OCI-LY7 (cell line): ENCODE data around the gene GRID2IP. TPM values are rescaled to one million over a fixed set of nuclear protein-coding genes. Genes with fewer than 3 reads are reported as not detected.

Experiments
- BruUV-seq: library from RNA; stranded (reverse); fragments of 400-500 nt; replicated peaks from 2 replicates; lab custom pipeline; 2021; lab: Mats Ljungman, UMichigan
- CTCF ChIA-PET: fragments of 300-600 bp; sonication (Branson Sonifier 250); formaldehyde crosslinking; loops from one replicate; lab custom pipeline; 2022; ENCODE audit warnings: antibody characterized with exemption; ENCODE audit not compliant: unreplicated experiment; lab: Charles Lee
- POLR2A ChIA-PET: fragments of 300-600 bp; sonication (Branson Sonifier 250); formaldehyde crosslinking; loops from one replicate; lab custom pipeline; 2022; ENCODE audit warnings: antibody characterized with exemption; lab: Charles Lee
- DNase-seq: peaks from one replicate; pipeline ENCODE4 v3.0.0-alpha.2; 2015; ENCODE audit warnings: low spot score
- H2AFZ ChIP-seq: fragments of 200-600 bp; sonication (generic), shearing (Covaris generic); 2 replicates; pipeline ENCODE4 v1.6.1; 2014; ENCODE audit warnings: mild to moderate bottlenecking, antibody characterized with exemption, low read length, moderate library complexity
- H3K27ac ChIP-seq: fragments of 200-600 bp; sonication (generic); 2 replicates; pipeline ENCODE4 v1.5.1; 2014; ENCODE audit warnings: mixed run types, low read depth, mild to moderate bottlenecking, moderate library complexity, low read length, inconsistent platforms; ENCODE audit not compliant: poor library complexity, severe bottlenecking
- H3K36me3 ChIP-seq: fragments of 200-600 bp; sonication (generic); 2 replicates; pipeline ENCODE4 v1.6.1; 2014; ENCODE audit warnings: mild to moderate bottlenecking, antibody characterized with exemption, low read length, moderate library complexity, mixed read lengths; ENCODE audit not compliant: insufficient read depth
- H3K4me1 ChIP-seq: fragments of 200-600 bp; sonication (generic); 2 replicates; pipeline ENCODE4 v1.5.1; 2014; ENCODE audit warnings: mild to moderate bottlenecking, low read length; ENCODE audit not compliant: insufficient read depth, poor library complexity, severe bottlenecking
- H3K4me2 ChIP-seq: fragments of 200-600 bp; sonication (generic); 2 replicates; pipeline ENCODE4 v1.6.1; 2014; ENCODE audit warnings: mild to moderate bottlenecking, low read length
- H3K4me3 ChIP-seq: fragments of 200-600 bp; sonication (generic); 2 replicates; pipeline ENCODE4 v1.5.1; 2014; ENCODE audit warnings: mild to moderate bottlenecking, low read depth, low read length; ENCODE audit not compliant: poor library complexity, severe bottlenecking
- H3K79me2 ChIP-seq: fragments of 200-600 bp; sonication (generic); 2 replicates; pipeline ENCODE4 v1.6.1; 2016; ENCODE audit warnings: low read depth, mild to moderate bottlenecking, low read length, moderate library complexity, mixed read lengths; ENCODE audit not compliant: insufficient read depth
- H3K9me2 ChIP-seq: fragments of 200-600 bp; sonication (generic); 2 replicates; pipeline ENCODE4 v1.6.1; 2016; ENCODE audit warnings: mild to moderate bottlenecking, low read length, mixed read lengths; ENCODE audit not compliant: insufficient read depth
- H3K9me3 ChIP-seq: fragments of 200-600 bp; sonication (generic); 2 replicates; pipeline ENCODE4 v1.6.1; 2014; ENCODE audit warnings: mild to moderate bottlenecking, mixed run types, low read length, mixed read lengths
- H4K20me1 ChIP-seq: fragments of 200-600 bp; sonication (generic); 2 replicates; pipeline ENCODE4 v1.6.1; 2014; ENCODE audit warnings: mild to moderate bottlenecking, antibody characterized with exemption, low read length, moderate library complexity, mixed read lengths; ENCODE audit not compliant: insufficient read depth
- CTCF ChIP-seq: fragments of 200-600 bp; sonication (generic); conservative IDR thresholded peaks from 2 replicates; pipeline ENCODE4 v1.5.1; 2014; ENCODE audit warnings: mild to moderate bottlenecking, antibody characterized with exemption, low read length, moderate library complexity, mixed read lengths
- EZH2phosphoT487 ChIP-seq: fragments of 200-600 bp; sonication (generic); IDR thresholded peaks from 2 replicates; pipeline ENCODE4 v1.6.1; 2018; ENCODE audit warnings: low read depth, borderline replicate concordance, mild to moderate bottlenecking, mixed run types, antibody characterized with exemption, low read length, moderate library complexity, mixed read lengths
- intact Hi-C: fragments of 100-400 bp; cut with micrococcal nuclease; formaldehyde crosslinking; loops from one replicate; pipeline ENCODE4 v1.10.0; 2022; ENCODE audit not compliant: unreplicated experiment
- total RNA-seq, 2 experiments: library from RNA; depleted of rRNA in 1 of 2; stranded (reverse); fragments of >200 nt in 1 of 2; shearing (Covaris generic) in 1 of 2; gene quantifications; 2 replicates each; pipeline ENCODE4 v1.2.3, GENCODE V29; 2014 to 2022

The GRID2IP gene
- total RNA-seq, 2 experiments from 2014 or later = 0.16 to 0.32 TPM

GRCh38 chr7:6513541-6513940 lies 37.7 kb downstream of the GRID2IP start:
- H3K9me3 ChIP-seq = no peaks in the 10 kb centered on the region
- no peak overlapping the region for H3K27ac ChIP-seq
- H3K4me2 ChIP-seq = no peak overlapping the region
- no peak for DNase-seq
- H3K36me3 ChIP-seq = no peaks in the 10 kb centered on the region
- intact Hi-C loops = no loop called here
- POLR2A ChIA-PET = interaction anchor here (0.7 kb wide), 3 partner anchors 54 to 1571 kb away, joined by 3 read pairs; no protein-coding TSS in a partner anchor
- no TSS peak for BruUV-seq
- H3K4me1 ChIP-seq = peaks cover 5% of the 10 kb centered on the region
- no peaks in the 10 kb centered on the region for H3K9me2 ChIP-seq
- no peak overlapping the region for H2AFZ ChIP-seq
- H4K20me1 ChIP-seq = no peaks in the 10 kb centered on the region
- H3K4me3 ChIP-seq = no peak overlapping the region
- no peaks in the 10 kb centered on the region for H3K79me2 ChIP-seq
- CTCF ChIA-PET = interaction anchor here (0.6 kb wide), 1 partner anchor 469 kb away, joined by 3 read pairs; no protein-coding TSS in a partner anchor
- no peak for TF ChIP-seq CTCF
- TF ChIP-seq EZH2phosphoT487 = no peak

- no peak for TF ChIP-seq CTCF
- no peak for TF ChIP-seq EZH2phosphoT487
- Histone ChIP-seq H3K9me2 (no peaks in the 10 kb centered on the region), H3K27ac (no peak overlapping the region), H3K36me3 (no peaks in the 10 kb centered on the region), H4K20me1 (no peaks in the 10 kb centered on the region), H3K4me3 (no peak overlapping the region), H3K4me1 (peaks cover 5% of the 10 kb centered on the region), H3K9me3 (no peaks in the 10 kb centered on the region), H3K79me2 (no peaks in the 10 kb centered on the region), H2AFZ (no peak overlapping the region), H3K4me2 (no peak overlapping the region)
- intact Hi-C loops = no loop called here
- no TSS peak for BruUV-seq
- ChIA-PET CTCF (no interaction called here), POLR2A (no interaction called here)
- no peak for DNase-seq
Measured at GRCh38 chr7:6512892-6513291, 38.4 kb downstream of the GRID2IP start.

DNA sequence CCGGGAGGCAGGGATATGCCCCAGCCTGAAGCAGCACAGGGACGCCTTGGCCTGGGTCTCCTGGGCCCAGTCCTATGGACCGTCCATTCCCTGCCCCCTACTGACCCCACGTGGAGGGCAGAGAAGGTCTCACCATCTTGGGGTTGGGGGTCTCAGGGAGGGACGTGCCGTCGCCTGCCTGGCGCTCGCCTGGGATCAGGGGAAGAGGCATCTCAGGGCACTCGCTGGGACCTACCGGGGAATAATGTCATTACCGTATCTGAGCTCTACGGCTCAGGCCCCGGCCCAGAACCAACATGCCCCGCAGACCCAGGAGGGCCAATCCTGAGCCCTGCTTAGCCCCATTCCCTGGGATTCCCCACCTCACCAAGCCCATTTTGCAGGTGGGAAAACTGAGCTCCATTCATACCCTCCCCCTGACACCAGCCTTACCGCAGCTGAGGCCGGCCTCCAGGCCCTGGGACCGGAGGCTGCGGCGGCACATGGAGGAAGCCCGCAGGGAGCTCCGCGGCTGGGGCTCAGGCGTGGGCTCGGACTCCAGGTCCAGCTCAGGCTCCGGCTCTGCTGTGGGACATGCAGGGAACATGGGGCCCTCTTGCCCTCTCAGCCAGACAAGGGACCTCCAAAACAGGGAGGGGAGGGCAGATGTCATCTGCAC lies 40.7 kb downstream of the GRID2IP start:
- Histone ChIP-seq H3K79me2 (no peaks in the 10 kb centered on the region), H3K9me3 (no peaks in the 10 kb centered on the region), H2AFZ (no peak overlapping the region), H3K9me2 (no peaks in the 10 kb centered on the region), H3K4me1 (no peaks in the 10 kb centered on the region), H4K20me1 (no peaks in the 10 kb centered on the region), H3K4me3 (no peak overlapping the region), H3K4me2 (no peak overlapping the region), H3K27ac (no peak overlapping the region), H3K36me3 (no peaks in the 10 kb centered on the region)
- intact Hi-C loops = no loop called here
- ChIA-PET POLR2A (interaction anchor here (0.6 to 0.8 kb wide), 2 partner anchors 159 to 711 kb away, joined by 3 to 5 read pairs; no protein-coding TSS in a partner anchor), CTCF (no interaction called here)
- BruUV-seq = no TSS peak
- TF ChIP-seq CTCF = no peak
- TF ChIP-seq EZH2phosphoT487 = no peak
- DNase-seq = no peak
